GM18867 (cell line): Measurements from ENCODE around the gene LY6G5C.

Experiments
- ATAC-seq: cut with Tn5 transposase; IDR thresholded peaks from one replicate; pipeline ENCODE4 v1.9.1; 2021; ENCODE audit warnings: mild to moderate bottlenecking, moderate library complexity; ENCODE audit not compliant: unreplicated experiment

LY6G5C gene

DNA sequence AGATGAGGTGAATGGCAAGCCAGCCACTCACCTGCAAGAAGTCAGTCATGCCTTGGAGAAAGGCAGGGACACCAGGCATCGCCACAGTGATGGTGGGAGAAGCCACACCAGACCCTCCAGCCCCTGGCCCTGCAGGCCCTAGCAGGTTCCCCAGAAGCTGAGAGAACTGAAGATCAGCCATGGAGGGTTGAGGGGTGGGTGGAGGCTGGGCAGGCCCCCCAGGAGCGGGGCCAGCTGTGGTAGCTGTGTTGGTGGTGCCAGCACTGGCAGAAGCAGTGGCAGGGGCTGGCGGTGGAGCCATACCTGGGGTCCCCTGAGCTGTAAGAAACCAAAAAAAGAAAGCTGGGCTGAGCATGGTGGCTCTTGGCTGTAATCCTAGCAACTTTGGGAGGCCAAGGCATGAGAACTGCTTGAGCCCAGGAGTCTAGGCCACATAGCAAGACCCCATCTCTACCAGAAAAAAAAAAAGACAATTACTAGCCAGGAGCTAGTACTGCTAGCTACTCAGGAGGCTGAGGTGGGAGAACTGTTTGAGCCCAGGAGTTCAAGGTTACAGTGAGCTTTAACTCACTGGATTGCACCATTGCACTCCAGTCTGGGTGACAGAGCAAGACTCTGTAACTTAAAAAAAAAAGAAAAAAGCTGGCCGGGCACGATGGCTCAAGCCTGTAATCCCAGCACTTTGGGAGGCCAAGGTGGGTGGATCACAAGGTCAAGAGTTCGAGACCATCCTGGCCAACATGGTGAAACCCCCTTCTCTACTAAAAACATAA is 37.9 kb downstream of the LY6G5C start:
- no peak for ATAC-seq

DNA sequence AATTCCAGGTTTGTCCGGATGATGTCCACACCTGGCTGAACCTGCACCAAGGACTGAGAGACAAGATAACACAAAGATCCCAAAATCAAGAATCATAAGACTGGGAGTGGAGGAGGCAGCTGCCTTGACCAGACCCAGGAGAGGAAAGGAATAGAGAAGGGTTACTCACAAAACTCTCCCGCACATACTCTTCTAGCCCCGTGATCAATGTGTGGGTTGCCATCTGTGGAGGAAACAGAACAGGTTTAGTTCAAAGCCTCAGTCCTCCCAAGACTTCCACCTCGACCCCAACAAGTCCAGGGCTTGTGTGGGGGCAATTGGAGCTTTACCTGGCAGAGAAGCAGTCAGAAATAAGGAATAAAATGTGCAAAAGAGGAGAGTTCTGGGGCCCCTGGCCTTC is 39.5 kb downstream of the LY6G5C start:
- no peak for ATAC-seq

DNA sequence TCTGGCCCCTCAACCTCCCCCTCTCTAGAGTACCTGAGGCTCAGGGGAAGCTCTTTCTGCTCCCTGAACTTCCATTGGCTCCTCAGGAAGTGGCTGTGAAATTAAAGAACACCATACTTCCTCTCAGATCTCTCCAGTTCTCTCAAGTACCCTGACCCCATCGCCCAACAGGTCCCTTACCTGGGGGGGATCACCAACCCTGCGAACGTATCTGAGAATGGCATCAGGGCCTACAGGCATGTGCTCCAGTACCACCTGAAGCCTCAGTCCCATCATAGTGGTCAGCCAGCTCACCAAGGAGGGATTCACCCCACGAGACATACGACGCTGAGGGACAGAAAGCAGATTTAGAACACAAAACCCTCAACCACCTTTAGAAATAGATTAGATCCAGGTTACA is 40.3 kb downstream of the LY6G5C start:
- ATAC-seq, result no peak

DNA sequence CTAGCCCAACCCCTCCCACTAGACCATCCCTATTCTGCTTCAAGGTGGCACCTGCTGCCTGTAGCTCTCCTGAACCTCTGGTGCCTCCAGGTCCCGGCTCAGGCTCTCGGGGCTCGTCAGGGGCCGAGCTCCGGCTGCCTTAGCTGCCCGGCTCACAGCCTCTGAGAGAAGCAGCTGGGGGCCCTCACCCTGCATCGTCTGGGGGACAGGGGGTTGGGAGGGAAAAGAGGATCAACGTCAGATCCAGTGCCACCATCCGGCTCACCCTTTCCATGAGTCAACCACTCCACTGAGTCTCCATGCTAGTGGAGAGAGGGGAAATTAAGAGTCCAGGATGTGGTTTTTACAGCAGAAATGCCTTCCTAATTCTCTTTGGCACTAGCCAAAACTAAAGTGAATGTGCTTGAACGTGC is 41.4 kb downstream of the LY6G5C start:
- no peak for ATAC-seq

DNA sequence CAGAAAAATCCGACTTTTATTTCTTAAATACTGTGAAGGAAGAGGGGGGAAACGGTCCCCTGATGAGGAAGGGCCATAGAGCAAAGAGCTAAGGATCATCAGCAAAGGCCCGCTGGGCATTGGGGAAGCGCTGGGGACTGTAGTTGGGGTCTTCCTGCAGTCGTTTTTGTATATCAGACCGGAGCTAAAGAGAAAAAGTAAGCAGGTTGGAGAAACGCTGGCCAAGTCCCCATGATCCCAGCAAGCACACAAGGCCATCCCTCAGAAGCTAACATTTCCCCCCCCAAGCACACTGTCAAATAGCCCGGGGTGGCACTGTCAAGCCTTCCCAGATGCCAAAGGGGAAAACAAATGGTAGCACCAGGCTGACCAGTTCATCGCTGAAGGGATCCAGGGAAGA is 41.8 kb downstream of the LY6G5C start:
- ATAC-seq, result no peak

DNA sequence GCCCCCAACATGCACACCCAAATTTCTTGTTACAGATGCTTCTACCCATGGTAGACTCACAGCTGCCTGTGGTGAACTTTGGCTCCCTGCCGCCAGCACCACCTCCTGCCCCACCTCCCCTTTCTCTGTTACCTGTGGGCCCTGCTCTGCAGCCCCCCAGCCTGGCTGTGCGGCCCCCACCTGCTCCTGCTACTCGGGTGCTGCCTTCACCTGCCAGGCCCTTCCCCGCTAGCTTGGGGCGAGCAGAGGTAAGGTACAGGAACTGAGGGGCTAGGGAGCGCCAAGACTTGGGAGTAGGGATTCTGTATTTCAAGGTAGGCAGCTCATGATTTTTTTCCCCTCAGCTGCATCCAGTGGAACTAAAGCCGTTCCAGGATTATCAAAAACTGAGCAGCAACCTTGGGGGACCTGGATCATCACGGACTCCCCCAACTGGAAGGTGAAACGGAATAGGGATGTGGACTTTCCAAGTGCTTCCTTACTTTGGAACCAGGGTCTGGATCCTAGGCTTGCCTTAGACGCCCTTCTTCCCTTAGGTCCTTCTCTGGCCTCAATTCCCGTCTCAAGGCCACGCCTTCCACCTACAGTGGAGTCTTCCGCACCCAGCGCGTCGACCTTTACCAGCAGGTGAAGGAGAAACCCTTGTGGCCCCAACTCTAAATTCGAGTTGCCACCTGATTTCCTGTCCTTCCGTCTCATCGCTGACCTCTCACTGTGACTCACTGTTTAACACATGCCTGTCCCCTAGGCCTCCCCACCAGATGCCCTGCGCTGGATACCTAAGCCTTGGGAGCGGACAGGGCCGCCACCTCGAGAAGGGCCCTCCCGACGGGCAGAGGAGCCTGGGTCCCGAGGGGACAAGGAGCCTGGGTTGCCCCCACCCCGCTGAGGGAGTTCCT is 43.9 kb downstream of the LY6G5C start:
- no peak for ATAC-seq

DNA sequence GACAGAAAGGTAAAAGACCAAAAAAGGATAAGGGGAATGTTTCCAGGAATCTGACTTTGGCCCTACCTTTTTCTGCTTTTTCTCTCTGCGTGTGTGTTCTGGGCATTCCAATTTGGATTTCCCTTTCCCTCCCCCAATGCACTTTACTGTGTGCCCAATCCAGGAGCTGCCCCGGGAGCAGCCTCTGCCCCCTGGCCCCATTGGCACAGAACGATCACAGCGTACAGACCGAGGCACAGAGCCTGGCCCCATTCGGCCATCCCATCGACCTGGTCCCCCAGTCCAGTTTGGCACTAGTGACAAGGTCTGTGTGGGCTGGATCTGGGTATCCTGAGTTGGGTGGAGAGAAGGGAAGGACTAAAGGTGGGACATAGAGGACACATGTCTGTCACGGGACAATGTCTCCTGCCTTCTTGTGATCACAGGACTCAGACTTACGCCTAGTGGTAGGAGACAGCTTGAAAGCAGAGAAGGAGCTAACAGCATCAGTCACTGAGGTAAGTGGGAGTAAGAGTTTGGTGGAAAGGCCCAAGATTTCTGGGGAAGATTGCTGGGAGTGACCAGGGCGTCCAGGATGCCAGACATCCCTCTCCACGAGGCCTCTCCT is 45.8 kb downstream of the LY6G5C start:
- no peak for ATAC-seq

DNA sequence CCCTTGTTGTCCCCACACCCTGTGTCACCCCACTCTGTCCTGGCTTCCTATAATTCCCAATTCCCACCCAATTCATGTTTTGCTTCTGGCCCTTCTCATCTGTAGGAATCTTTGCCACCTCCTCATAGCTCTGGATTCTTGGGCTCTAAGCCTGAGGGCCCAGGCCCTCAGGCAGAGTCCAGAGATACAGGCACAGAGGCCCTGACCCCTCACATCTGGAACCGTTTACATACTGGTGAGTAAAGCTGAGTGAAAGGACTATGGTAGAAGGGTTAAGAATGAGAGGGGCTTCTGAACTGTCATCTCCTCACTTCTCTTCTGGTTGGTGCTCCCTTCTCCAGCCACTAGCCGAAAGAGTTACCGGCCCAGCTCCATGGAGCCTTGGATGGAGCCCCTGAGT is 46.7 kb downstream of the LY6G5C start:
- no peak for ATAC-seq

DNA sequence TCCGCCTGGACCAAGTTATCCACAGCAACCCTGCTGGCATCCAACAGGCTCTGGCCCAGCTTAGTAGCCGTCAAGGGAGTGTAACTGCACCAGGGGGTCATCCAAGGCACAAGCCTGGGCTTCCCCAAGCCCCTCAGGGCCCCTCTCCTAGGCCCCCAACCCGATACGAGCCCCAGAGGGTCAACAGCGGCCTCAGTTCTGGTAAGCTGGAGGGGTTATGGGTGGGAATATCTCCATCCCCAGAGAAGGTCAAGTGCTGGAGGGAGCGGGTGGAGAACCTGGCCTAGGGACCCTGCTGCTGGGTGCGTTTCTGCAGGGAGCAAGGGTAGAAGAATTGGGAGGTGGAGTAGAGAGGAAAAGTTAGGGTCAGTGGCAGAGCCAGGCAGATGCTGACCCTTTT is 47.4 kb downstream of the LY6G5C start:
- no peak for ATAC-seq

DNA sequence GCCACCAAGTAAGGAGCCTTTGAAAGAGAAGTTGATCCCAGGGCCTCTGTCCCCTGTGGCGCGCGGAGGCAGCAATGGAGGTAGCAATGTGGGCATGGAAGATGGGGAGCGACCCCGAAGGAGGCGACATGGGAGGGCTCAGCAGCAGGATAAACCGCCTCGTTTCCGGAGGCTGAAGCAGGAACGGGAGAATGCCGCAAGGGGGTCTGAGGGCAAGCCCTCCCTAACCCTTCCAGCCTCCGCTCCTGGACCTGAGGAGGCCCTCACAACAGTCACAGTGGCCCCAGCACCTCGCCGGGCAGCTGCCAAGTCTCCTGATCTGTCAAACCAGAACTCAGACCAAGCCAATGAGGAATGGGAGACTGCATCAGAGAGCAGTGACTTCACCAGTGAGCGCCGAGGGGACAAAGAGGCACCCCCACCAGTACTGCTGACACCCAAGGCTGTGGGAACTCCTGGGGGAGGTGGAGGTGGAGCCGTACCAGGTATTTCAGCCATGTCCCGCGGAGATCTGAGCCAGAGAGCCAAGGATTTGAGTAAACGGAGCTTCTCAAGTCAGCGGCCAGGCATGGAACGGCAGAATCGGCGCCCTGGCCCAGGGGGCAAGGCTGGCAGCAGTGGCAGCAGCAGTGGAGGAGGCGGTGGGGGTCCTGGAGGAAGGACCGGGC is 48.5 kb downstream of the LY6G5C start:
- no peak for ATAC-seq

DNA sequence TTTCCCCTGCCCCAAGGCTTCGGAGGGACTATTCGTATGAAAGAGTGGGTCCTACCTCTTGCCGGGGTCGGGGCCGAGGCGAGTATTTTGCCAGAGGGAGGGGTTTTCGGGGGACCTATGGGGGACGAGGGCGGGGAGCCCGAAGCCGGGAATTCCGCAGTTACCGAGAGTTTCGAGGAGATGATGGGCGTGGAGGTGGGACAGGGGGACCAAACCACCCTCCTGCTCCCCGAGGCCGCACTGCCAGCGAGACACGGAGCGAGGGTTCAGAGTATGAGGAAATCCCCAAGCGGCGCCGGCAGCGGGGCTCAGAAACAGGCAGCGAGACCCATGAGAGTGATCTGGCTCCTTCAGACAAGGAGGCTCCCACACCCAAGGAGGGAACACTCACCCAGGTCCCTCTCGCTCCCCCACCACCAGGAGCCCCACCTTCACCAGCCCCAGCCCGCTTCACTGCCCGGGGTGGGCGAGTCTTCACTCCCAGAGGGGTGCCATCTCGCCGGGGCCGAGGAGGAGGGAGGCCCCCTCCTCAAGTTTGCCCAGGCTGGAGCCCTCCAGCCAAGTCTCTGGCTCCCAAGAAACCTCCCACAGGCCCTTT is 49.1 kb downstream of the LY6G5C start:
- ATAC-seq, result no peak

DNA sequence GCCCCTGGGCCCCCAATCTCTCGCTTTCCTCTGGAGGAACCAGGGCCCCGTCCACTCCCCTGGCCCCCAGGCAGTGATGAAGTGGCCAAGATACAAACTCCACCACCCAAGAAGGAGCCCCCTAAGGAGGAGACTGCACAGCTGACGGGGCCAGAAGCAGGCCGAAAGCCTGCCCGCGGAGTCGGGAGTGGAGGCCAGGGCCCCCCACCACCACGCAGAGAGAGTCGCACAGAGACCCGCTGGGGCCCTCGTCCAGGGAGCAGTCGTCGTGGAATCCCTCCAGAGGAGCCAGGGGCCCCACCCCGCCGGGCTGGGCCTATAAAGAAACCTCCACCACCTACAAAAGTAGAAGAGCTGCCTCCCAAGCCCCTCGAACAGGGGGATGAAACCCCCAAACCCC is 49.7 kb downstream of the LY6G5C start:
- no peak for ATAC-seq

DNA sequence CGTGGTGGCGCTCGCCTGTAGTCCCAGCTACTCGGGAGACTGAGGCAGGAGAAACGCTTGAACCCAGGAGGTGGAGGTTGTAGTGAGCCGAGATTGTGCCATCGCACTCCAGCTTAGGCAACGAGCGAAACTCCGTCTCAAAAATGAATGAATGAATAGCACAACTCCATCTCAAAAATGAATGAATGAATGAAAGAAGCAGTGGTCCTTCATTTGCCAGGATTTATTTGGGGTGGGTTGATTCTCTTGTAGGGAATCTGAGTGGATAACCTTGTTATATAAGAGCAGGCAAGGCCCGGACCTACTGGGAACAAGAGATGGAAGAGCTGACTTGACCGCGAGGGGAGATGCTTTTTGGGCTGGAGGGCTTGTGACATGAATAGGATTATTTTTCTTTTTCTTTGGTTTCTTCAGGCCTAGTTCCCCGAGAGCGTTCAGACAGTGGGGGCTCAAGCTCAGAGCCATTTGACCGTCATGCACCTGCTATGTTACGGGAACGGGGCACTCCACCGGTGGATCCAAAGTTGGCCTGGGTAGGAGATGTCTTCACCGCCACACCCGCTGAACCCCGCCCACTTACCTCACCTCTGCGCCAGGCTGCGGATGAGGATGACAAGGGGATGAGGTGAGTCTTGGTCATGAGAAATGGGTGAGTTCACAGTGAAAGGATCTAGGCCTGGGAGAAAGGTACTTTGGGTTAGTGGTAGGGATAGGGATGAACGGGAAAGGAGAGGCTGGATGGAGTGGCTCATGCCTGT is 50.5 kb downstream of the LY6G5C start:
- no peak for ATAC-seq

DNA sequence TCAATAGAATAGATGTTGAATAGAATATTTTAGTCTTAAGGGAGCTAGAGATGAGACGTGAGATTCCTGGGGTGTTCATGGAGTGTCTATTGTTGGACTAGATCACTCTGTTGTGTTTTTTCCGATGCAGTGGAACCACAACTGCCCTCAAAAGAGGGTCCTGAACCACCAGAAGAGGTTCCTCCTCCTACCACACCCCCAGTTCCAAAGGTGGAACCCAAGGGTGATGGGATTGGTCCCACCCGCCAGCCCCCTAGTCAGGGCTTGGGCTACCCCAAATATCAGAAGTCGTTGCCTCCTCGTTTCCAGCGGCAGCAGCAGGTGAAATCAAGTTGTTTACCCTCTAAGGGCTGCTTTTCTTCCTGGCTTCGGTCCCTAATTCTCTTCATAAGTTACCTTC is 51.9 kb downstream of the LY6G5C start:
- no peak for ATAC-seq

DNA sequence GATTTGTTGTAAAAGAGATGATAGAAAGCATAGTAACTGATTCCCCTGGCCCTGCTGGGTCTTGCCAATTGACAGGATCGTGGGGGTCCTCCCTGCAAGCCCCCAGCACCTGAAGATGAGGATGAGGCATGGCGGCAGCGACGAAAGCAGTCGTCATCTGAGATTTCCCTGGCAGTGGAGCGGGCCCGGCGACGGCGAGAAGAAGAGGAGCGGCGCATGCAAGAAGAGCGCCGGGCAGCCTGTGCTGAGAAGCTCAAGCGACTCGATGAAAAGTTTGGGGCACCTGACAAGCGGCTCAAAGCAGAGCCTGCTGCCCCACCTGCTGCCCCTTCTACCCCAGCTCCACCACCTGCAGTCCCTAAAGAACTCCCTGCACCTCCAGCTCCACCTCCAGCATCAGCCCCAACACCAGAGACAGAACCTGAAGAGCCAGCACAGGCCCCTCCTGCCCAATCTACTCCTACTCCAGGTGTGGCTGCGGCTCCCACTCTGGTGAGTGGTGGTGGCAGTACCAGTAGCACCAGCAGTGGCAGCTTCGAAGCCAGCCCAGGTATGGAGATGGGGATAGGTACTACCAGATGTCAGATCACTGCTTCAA is 53.1 kb downstream of the LY6G5C start:
- no peak for ATAC-seq

DNA sequence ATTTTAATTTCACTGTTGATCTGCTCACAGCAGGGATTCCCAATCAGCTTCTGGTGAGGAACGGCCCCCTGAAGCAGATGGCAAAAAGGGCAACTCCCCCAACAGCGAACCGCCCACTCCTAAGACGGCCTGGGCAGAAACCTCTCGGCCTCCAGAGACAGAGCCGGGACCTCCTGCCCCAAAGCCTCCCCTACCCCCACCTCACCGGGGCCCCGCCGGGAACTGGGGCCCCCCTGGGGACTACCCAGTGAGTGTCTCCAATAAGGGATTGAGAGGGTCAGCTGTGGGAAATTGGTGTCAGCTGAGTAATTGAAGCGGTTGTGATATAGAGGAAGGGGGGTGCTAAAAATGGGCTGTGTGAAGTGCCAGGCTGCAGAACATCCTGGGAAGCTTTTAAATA is 53.9 kb downstream of the LY6G5C start:
- ATAC-seq, result no peak
